ENCODE data around the gene PLCXD1. TPM values are rescaled to one million over a fixed set of nuclear protein-coding genes. Genes with fewer than 3 reads are reported as not detected.

PLCXD1 gene
- total RNA-seq, 1 donor from 2014 or later, result 52.4 TPM

- no peak for TF ChIP-seq CTCF (conservative IDR thresholded peaks at IDR 0.05)
- Mint-ChIP-seq H3K4me3 (no peak overlapping the region), H3K9me3 (no peaks in the 10 kb centered on the region), H3K27ac (ENCODE audit: unreplicated experiment) (no peak overlapping the region), H3K27me3 (ENCODE audit: low read depth) (no peaks in the 10 kb centered on the region), H3K36me3 (ENCODE audit: low read depth) (peaks cover 15% of the 10 kb centered on the region), H3K4me1 (no peaks in the 10 kb centered on the region)
- no peak for DNase-seq (ENCODE audit: low read depth, low spot score)
Observed at GRCh38 chrX:332496-332860, 51.3 kb downstream of the PLCXD1 start.

GRCh38 chrX:332916-333610 lies 51.9 kb downstream of the PLCXD1 start:
- TF ChIP-seq CTCF (conservative IDR thresholded peaks at IDR 0.05), result no peak
- no peaks in the 10 kb centered on the region for H3K27me3 Mint-ChIP-seq (ENCODE audit: low read depth)
- H3K36me3 Mint-ChIP-seq (ENCODE audit: low read depth), result peaks cover 20% of the 10 kb centered on the region
- no peaks in the 10 kb centered on the region for H3K4me1 Mint-ChIP-seq
- no peak for DNase-seq (ENCODE audit: low read depth, low spot score)
- H3K27ac Mint-ChIP-seq (ENCODE audit: unreplicated experiment), result no peak overlapping the region
- H3K4me3 Mint-ChIP-seq, result no peak overlapping the region
- H3K9me3 Mint-ChIP-seq, result no peaks in the 10 kb centered on the region

DNA sequence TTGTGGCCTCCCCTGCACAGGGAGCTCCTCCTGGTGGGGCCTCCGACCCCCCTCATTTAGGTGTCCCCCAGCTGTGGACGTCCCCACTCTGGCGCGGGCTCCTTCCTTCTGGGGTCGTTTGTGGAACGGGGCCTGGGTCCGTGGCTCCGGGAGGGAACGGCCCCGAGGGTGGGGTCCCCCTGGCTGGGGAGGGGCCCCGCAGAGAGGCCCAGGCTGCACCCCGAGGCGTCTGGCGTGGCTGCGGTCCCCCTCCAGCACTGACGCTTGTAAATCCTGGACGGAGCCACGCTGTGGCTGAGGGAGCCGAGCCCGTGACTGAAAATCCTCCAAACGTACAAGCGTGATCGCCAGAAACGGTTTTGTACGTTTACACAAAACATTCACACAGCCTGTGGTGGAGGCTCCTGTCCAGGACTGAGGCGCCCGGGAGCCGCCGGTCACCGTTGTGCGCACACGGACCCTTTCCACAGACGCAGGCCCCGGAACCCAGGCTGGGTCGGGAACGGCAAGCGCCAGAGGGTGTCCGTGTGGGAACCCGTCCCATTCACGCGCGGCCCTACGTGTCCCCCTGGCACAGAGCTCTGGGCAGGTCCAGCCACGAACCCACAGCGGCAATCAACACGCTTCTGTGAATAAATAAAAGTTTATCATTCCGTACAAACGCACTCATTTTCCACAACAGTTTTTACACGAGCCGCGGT lies 52.6 kb downstream of the PLCXD1 start:
- H3K36me3 Mint-ChIP-seq (ENCODE audit: low read depth), result peaks cover 24% of the 10 kb centered on the region
- H3K27ac Mint-ChIP-seq (ENCODE audit: unreplicated experiment), result no peak overlapping the region
- DNase-seq (ENCODE audit: low read depth, low spot score), result no peak

GRCh38 chrX:334331-334891 lies 53.2 kb downstream of the PLCXD1 start:
- no peaks in the 10 kb centered on the region for H3K9me3 Mint-ChIP-seq
- H3K4me3 Mint-ChIP-seq, result no peak overlapping the region
- peaks cover 26% of the 10 kb centered on the region for H3K36me3 Mint-ChIP-seq (ENCODE audit: low read depth)
- no peak for TF ChIP-seq CTCF (conservative IDR thresholded peaks at IDR 0.05)
- no peak for DNase-seq (ENCODE audit: low read depth, low spot score)
- H3K27ac Mint-ChIP-seq (ENCODE audit: unreplicated experiment), result no peak overlapping the region
- no peaks in the 10 kb centered on the region for H3K27me3 Mint-ChIP-seq (ENCODE audit: low read depth)
- H3K4me1 Mint-ChIP-seq, result no peaks in the 10 kb centered on the region

More for the DNA sequence above, 52.6 kb downstream of the PLCXD1 start:
- no peaks in the 10 kb centered on the region for H3K4me1 Mint-ChIP-seq
- no peaks in the 10 kb centered on the region for H3K9me3 Mint-ChIP-seq
- H3K27me3 Mint-ChIP-seq (ENCODE audit: low read depth), result no peaks in the 10 kb centered on the region
- no peak overlapping the region for H3K4me3 Mint-ChIP-seq
- no peak for TF ChIP-seq CTCF (conservative IDR thresholded peaks at IDR 0.05)

DNA sequence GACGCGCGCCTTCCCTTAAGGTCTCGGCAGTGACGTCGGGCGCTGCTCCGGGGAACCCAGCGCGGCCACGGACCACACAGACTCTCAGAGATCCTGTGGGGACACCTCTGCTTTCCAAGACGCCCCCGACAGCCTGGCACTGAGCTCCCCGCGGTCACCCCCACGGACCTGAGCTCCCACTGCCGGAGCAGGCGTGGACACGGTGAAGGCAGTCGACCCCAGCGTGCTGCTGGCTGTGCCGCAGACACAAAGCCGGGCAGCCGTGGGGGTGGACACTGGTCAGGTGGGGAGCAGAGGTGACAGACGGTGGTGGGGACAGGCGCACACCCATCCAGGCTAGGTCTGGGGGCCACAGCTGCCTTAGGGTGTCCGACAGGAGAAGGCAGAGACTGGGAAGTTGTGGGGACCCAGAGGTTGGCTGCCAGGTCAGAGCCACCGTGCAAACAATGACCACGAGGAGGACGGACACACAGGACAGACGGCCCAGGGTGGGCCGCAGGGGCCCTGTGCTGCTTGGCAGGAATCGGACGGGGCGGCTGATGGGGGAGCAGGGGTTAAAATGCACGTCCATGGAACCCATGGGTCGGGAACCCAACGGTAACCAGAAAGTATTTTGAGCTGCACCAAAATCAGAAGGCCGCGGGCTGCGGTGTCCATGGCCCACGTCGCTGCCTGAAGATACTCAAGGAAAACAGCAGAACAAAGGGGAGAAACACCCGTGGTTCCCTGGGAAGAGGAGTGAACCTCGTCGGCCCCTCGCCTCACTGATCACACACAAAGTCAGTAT lies 54.0 kb downstream of the PLCXD1 start:
- no peaks in the 10 kb centered on the region for H3K4me1 Mint-ChIP-seq

More for the DNA sequence above, 54.0 kb downstream of the PLCXD1 start:
- Mint-ChIP-seq H3K27me3 (ENCODE audit: low read depth) (no peaks in the 10 kb centered on the region), H3K9me3 (no peaks in the 10 kb centered on the region), H3K4me3 (no peak overlapping the region), H3K27ac (ENCODE audit: unreplicated experiment) (no peak overlapping the region), H3K36me3 (ENCODE audit: low read depth) (peaks cover 26% of the 10 kb centered on the region)
- no peak for DNase-seq (ENCODE audit: low read depth, low spot score)
- TF ChIP-seq CTCF (conservative IDR thresholded peaks at IDR 0.05), result no peak

Measured in neural crest cell (in vitro differentiated cells).